HepG2 (cell line): ENCODE measurements around the gene RPH3AL. TPM values are rescaled to one million over a fixed set of nuclear protein-coding genes. Genes with fewer than 3 reads are reported as not detected.

Experiments
- ATAC-seq: fragments of 200-7000 bp; cut with Tn5 transposase; 3 replicates; pipeline ENCODE4 v1.9.1; 2020; ENCODE audit warnings: mild to moderate bottlenecking, moderate library complexity
- BruUV-seq: library from RNA; stranded (reverse); fragments of 400-500 nt; replicated peaks from 2 replicates; lab custom pipeline; 2021; lab: Mats Ljungman, UMichigan
- CTCF ChIA-PET: fragments of 300-600 bp; formaldehyde crosslinking; extraction: SDS; loops from one replicate; lab custom pipeline; 2021; ENCODE audit warnings: low total read pairs, inconsistent platforms, low intra/inter-chr PET ratio; lab: Yijun Ruan, JAX
- POLR2A ChIA-PET: fragments of 350-600 bp; sonication (Branson Sonifier 250); formaldehyde crosslinking; loops from one replicate; lab custom pipeline; 2020; ENCODE audit warnings: antibody characterized with exemption, inconsistent platforms; lab: Yijun Ruan, JAX
- DNase-seq: peaks from one replicate; pipeline ENCODE4 v3.0.0-alpha.2; 2015; ENCODE audit warnings: low spot score
- FAIRE-seq: peaks from 3 replicates; lab custom pipeline; 2011; peaks lifted over from hg19 to GRCh38; lab: Jason Lieb, UNC
- H2AFZ ChIP-seq: one replicate; pipeline ENCODE4 v1.6.1; 2011; ENCODE audit warnings: low read length, inconsistent platforms
- H3K27ac ChIP-seq: fragments of 300-600 bp; 3 replicates; pipeline ENCODE4 v1.8.0; 2011; ENCODE audit warnings: mixed run types, mild to moderate bottlenecking, mixed read lengths, low read length, inconsistent platforms; ENCODE audit not compliant: insufficient read depth; ENCODE audit errors: extremely low read length
- H3K27me3 ChIP-seq, 2 experiments: fragments of 200-600 bp in 1 of 2; 2 replicates in 1 of 2; 3 replicates in 1 of 2; pipeline versions ENCODE4 v1.6.0 to v1.8.0; 2011; ENCODE audit warnings: low read length in 2 of 2, mild to moderate bottlenecking in 2 of 2, moderate library complexity in 2 of 2, inconsistent platforms in 1 of 2; ENCODE audit not compliant: insufficient read depth in 2 of 2, control insufficient read depth in 1 of 2
- H3K36me3 ChIP-seq, 2 experiments: fragments of 200-600 bp in 1 of 2; replicated peaks in 1 of 2; 2 replicates in 1 of 2; 3 replicates in 1 of 2; pipeline versions ENCODE4 v1.5.1 to v1.8.0; 2011; ENCODE audit warnings: low read length in 2 of 2, inconsistent platforms in 1 of 2; ENCODE audit not compliant: insufficient read depth in 2 of 2, control insufficient read depth in 1 of 2
- H3K4me1 ChIP-seq: 2 replicates; pipeline ENCODE4 v1.5.1; 2012; ENCODE audit warnings: low read length, inconsistent platforms; ENCODE audit not compliant: insufficient read depth
- H3K4me2 ChIP-seq: 2 replicates; pipeline ENCODE4 v1.6.0; 2011; ENCODE audit warnings: low read depth, low read length, inconsistent platforms
- H3K4me3 ChIP-seq, 3 experiments: fragments of 200-600 bp in 1 of 3; sonication (generic), shearing (Covaris generic) in 1 of 3; replicated peaks in 1 of 3; 2 replicates each; pipeline ENCODE4 v1.5.1; 2011 to 2016; ENCODE audit warnings: low read length in 3 of 3, inconsistent platforms in 2 of 3, low read depth in 2 of 3, mild to moderate bottlenecking in 2 of 3, control low read depth in 1 of 3, mixed read lengths in 1 of 3; ENCODE audit not compliant: insufficient read depth in 1 of 3
- H3K79me2 ChIP-seq: one replicate; pipeline ENCODE4 v1.6.1; 2011; ENCODE audit warnings: low read length, inconsistent platforms; ENCODE audit not compliant: insufficient read depth
- H3K9ac ChIP-seq: 2 replicates; pipeline ENCODE4 v1.6.0; 2011; ENCODE audit warnings: mild to moderate bottlenecking, low read depth, low read length, inconsistent platforms; ENCODE audit not compliant: insufficient read depth
- H3K9me3 ChIP-seq: 2 replicates; pipeline ENCODE4 v1.5.1; 2012; ENCODE audit warnings: mild to moderate bottlenecking, low read length
- H4K20me1 ChIP-seq: 2 replicates; pipeline ENCODE4 v1.6.0; 2011; ENCODE audit warnings: inconsistent platforms, mild to moderate bottlenecking, low read length, moderate library complexity; ENCODE audit not compliant: insufficient read depth
- ASH2L ChIP-seq: fragments of 300-600, 200-600 bp; sonication (generic); IDR thresholded peaks from 2 replicates; pipeline ENCODE4 v1.7.0; 2017; ENCODE audit warnings: low read depth, mild to moderate bottlenecking, moderate library complexity, mixed read lengths, low read length; ENCODE audit not compliant: insufficient read length
- CEBPG ChIP-seq: IDR thresholded peaks from 2 replicates; pipeline ENCODE4 v1.6.1; 2016
- MED1 ChIP-seq: sonication (generic); formaldehyde crosslinking; IDR thresholded peaks from 2 replicates; pipeline ENCODE4 v1.4.0; 2020; ENCODE audit warnings: missing genetic modification reagents
- NFKB2 ChIP-seq: sonication (generic); formaldehyde crosslinking; IDR thresholded peaks from 2 replicates; pipeline ENCODE4 v1.4.0; 2020; ENCODE audit warnings: missing genetic modification reagents, borderline replicate concordance
- ONECUT2 ChIP-seq: sonication (generic); formaldehyde crosslinking; IDR thresholded peaks from 2 replicates; pipeline ENCODE4 v1.4.0; 2020; ENCODE audit warnings: missing genetic modification reagents
- PTBP1 ChIP-seq: fragments of 200-400 bp; formaldehyde crosslinking; IDR thresholded peaks from 2 replicates; pipeline ENCODE4 v1.6.1; 2018; ENCODE audit warnings: low read length, low read depth; ENCODE audit not compliant: poor library complexity, severe bottlenecking
- SATB2 ChIP-seq: sonication (generic); formaldehyde crosslinking; IDR thresholded peaks from 2 replicates; pipeline ENCODE4 v1.5.0; 2020; ENCODE audit warnings: missing genetic modification reagents
- ZBTB1 ChIP-seq: sonication (generic); formaldehyde crosslinking; IDR thresholded peaks from 2 replicates; pipeline ENCODE4 v1.4.0; 2020; ENCODE audit warnings: missing genetic modification reagents, borderline replicate concordance
- ZNF839 ChIP-seq: sonication (generic); formaldehyde crosslinking; IDR thresholded peaks from 2 replicates; pipeline ENCODE4 v1.4.0; 2020; ENCODE audit warnings: missing genetic modification reagents, mild to moderate bottlenecking, borderline replicate concordance
- WGBS: methylation state at CpG from one replicate; pipeline ENCODE4 v1.1.6; 2017; ENCODE audit warnings: low lambda C conversion rate; 5-methylcytosine and 5-hydroxymethylcytosine counted together
- in situ Hi-C: cut with HindIII; loops from 2 replicates; pipeline ENCODE4 v1.10.0; 2017; ENCODE audit warnings: low pct_unique_long_range_greater_than_20kb; ENCODE audit not compliant: extremely low pct_ligation_motif_present
- intact Hi-C: fragments of 100-400 bp; cut with micrococcal nuclease; formaldehyde crosslinking; loops from one replicate; pipeline ENCODE4 v1.10.0; 2022; ENCODE audit not compliant: unreplicated experiment
- polyA plus RNA-seq, 8 experiments: library from polyadenylated mRNA; depleted of rRNA in 3 of 8; stranded (reverse) in 7 of 8; unstranded in 1 of 8; fragments of >200 nt; fragmentation: Illumina TruSeq in 4 of 8; extraction: Trizol in 4 of 8; gene quantifications; 2 replicates each; pipeline versions ENCODE4 v1.2.1 to v1.2.3, GENCODE V29; 2011 to 2016; ENCODE audit warnings: low read depth in 4 of 8, missing spikeins in 1 of 8, mixed read lengths in 1 of 8; ENCODE audit not compliant: insufficient read depth in 1 of 8
- total RNA-seq, 5 experiments: library from RNA; depleted of rRNA; stranded (reverse); fragments of >200 nt; fragmentation: Illumina TruSeq; extraction: Trizol; gene quantifications; 2 replicates each; pipeline ENCODE4 v1.2.3, GENCODE V29; 2016; ENCODE audit warnings: low read depth in 1 of 5
- TF ChIP-seq, protein P1 (sequence below): sonication (generic); formaldehyde crosslinking; IDR thresholded peaks from 2 replicates; pipeline ENCODE4 v1.5.1; 2020; ENCODE audit warnings: missing genetic modification reagents, mild to moderate bottlenecking, borderline replicate concordance
- TF ChIP-seq, protein P2 (sequence below): sonication (generic); formaldehyde crosslinking; IDR thresholded peaks from 2 replicates; pipeline ENCODE4 v1.8.1; 2023; ENCODE audit warnings: mild to moderate bottlenecking, moderate library complexity, missing genetic modification reagents
- TF ChIP-seq, protein P3 (sequence below): sonication (generic); formaldehyde crosslinking; IDR thresholded peaks from 2 replicates; pipeline ENCODE4 v1.5.0; 2020; ENCODE audit warnings: mild to moderate bottlenecking, missing genetic modification reagents, moderate library complexity
- TF ChIP-seq, protein P4 (sequence below): sonication (generic); formaldehyde crosslinking; IDR thresholded peaks from 2 replicates; pipeline ENCODE4 v1.8.0; 2022; ENCODE audit warnings: missing genetic modification reagents, mild to moderate bottlenecking, inconsistent platforms, borderline replicate concordance
- TF ChIP-seq, protein P5 (sequence below): sonication (generic); formaldehyde crosslinking; IDR thresholded peaks from 2 replicates; pipeline ENCODE4 v1.5.0; 2020; ENCODE audit warnings: missing genetic modification reagents

Gene RPH3AL
- total and polyA plus RNA-seq, 2 of the 13 experiments (the other 11 are each of a cell fraction or from before 2014, with no cell fraction given): 7.8 to 16.4 TPM

DNA sequence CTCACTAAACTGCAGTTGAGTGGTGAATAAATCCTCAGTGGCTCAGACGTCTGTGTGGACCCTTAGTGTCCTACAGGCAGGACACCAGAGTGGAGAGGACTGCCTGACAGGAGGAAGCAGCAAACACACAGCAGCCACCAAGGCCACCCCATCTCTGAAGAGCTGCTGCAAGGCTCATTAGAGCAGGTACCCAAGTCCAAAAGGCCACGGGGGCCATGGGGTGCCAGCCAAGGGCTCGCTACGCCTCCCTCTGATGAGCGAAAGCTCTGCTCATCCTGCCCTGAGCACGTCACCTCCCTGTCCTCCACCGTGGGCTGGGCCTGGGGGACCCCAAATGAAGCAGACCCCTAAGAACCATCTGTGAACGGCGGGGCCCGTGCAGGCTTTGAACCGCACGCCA lies 101.1 kb downstream of the RPH3AL start:
- FAIRE-seq: no peak
- no peaks in the 10 kb centered on the region for H3K27me3 ChIP-seq
- TF ChIP-seq ZNF839 (CRISPR knock-in tag): no peak
- TF ChIP-seq CEBPG (CRISPR knock-in tag): no peak
- TF ChIP-seq, protein P1, sequence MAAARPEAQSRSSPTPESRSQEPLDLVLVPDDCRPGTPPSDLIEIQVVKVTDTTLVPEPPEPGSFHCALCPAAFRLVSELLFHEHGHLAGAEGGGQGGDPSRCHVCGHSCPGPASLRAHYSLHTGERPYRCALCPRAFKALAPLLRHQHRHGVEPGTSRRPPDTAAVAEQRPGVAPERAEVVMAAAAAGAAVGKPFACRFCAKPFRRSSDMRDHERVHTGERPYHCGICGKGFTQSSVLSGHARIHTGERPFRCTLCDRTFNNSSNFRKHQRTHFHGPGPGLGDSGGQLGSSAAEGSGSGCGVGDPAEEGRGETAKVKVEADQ (CRISPR knock-in tag): no peak
- TF ChIP-seq, protein P2, sequence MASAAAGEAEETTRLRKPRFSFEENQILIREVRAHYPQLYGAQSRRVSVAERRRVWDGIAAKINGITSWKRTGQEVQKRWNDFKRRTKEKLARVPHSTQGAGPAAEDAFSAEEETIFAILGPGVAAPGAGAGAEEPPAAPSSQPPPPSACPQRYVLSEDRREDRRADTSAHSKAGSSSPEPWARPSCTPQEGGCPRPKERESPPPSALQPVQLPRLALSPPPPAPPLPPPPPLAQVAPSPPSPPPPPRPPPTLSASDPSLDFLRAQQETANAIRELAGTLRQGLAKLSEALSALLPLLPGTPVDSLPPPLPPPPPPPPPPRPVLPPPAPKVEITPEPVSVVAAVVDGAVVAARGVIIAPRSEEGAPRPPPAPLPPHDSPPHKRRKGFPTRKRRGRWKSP (CRISPR knock-in tag): no peak
- TF ChIP-seq ASH2L: no peak
- no peak for TF ChIP-seq NFKB2 (CRISPR knock-in tag)
- no peak for TF ChIP-seq ZBTB1 (CRISPR knock-in tag)
- no peak for TF ChIP-seq MED1
- TF ChIP-seq, protein P3, sequence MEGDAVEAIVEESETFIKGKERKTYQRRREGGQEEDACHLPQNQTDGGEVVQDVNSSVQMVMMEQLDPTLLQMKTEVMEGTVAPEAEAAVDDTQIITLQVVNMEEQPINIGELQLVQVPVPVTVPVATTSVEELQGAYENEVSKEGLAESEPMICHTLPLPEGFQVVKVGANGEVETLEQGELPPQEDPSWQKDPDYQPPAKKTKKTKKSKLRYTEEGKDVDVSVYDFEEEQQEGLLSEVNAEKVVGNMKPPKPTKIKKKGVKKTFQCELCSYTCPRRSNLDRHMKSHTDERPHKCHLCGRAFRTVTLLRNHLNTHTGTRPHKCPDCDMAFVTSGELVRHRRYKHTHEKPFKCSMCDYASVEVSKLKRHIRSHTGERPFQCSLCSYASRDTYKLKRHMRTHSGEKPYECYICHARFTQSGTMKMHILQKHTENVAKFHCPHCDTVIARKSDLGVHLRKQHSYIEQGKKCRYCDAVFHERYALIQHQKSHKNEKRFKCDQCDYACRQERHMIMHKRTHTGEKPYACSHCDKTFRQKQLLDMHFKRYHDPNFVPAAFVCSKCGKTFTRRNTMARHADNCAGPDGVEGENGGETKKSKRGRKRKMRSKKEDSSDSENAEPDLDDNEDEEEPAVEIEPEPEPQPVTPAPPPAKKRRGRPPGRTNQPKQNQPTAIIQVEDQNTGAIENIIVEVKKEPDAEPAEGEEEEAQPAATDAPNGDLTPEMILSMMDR (CRISPR knock-in tag): no peak
- no peak for TF ChIP-seq ONECUT2 (CRISPR knock-in tag)
- TF ChIP-seq, protein P4, sequence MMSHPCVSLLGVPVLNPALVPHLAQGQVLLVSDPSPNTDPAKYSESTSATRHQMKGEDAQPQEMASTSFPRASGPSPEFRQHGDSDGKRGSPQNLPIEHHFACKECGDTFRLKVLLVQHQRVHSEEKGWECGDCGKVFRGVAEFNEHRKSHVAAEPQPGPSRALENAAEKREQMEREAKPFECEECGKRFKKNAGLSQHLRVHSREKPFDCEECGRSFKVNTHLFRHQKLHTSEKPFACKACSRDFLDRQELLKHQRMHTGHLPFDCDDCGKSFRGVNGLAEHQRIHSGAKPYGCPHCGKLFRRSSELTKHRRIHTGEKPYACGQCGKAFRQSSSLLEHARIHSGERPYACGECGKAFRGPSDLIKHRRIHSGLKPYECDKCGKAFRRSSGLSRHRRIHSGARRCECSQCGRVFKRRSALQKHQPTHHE: no peak
- TF ChIP-seq, protein P5, sequence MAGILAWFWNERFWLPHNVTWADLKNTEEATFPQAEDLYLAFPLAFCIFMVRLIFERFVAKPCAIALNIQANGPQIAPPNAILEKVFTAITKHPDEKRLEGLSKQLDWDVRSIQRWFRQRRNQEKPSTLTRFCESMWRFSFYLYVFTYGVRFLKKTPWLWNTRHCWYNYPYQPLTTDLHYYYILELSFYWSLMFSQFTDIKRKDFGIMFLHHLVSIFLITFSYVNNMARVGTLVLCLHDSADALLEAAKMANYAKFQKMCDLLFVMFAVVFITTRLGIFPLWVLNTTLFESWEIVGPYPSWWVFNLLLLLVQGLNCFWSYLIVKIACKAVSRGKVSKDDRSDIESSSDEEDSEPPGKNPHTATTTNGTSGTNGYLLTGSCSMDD (CRISPR knock-in tag): no peak
- TF ChIP-seq SATB2 (CRISPR knock-in tag): no peak
- no peak for TF ChIP-seq PTBP1
- no TSS peak for BruUV-seq
- no peak overlapping the region for H2AFZ ChIP-seq
- ChIA-PET POLR2A (no interaction called here), CTCF (no interaction called here)
- 97% methylated on average over 9 of the region's 12 CpGs for WGBS
- H4K20me1 ChIP-seq: no peaks in the 10 kb centered on the region
- H3K36me3 ChIP-seq: peaks cover 0 to 8% of the 10 kb centered on the region in 2 experiments; a peak in 1 of 5 replicates
- intact Hi-C loops: no loop called here
- H3K9me3 ChIP-seq: no peaks in the 10 kb centered on the region
- no peak overlapping the region for H3K4me3 ChIP-seq
- in situ Hi-C loops: no loop called here
- no peak overlapping the region for H3K27ac ChIP-seq
- no peaks in the 10 kb centered on the region for H3K4me1 ChIP-seq
- H3K79me2 ChIP-seq: no peaks in the 10 kb centered on the region
- no peak for ATAC-seq
- no peak for DNase-seq
- H3K4me2 ChIP-seq: no peak overlapping the region
- no peak overlapping the region for H3K9ac ChIP-seq
